Vagina (tissue), 2 donors: ENCODE results near the gene HELB.

Experiments used
- CTCF ChIP-seq, 3 experiments: fragments of 450-650 bp in 2 of 3; fragments of 200-600 bp in 1 of 3; sonication (generic) in 1 of 3; IDR thresholded peaks; one replicate each; pipeline ENCODE4 v1.5.1; 2017 to 2019; ENCODE audit warnings: antibody characterized with exemption in 3 of 3, mild to moderate bottlenecking in 2 of 3, moderate library complexity in 2 of 3
- POLR2A ChIP-seq, 2 donors: fragments of 450-650 bp; IDR thresholded peaks; one replicate each; pipeline ENCODE4 v1.6.1; 2017; ENCODE audit warnings: antibody characterized with exemption in 2 of 2, mild to moderate bottlenecking in 2 of 2, moderate library complexity in 2 of 2
- POLR2AphosphoS5 ChIP-seq, 2 donors: sonication (generic); formaldehyde crosslinking; IDR thresholded peaks; one replicate each; pipeline ENCODE4 v1.9.0; 2017; ENCODE audit warnings: antibody characterized with exemption in 2 of 2, mild to moderate bottlenecking in 2 of 2, low read depth in 1 of 2; ENCODE audit not compliant: insufficient read depth in 1 of 2

- no peak for TF ChIP-seq CTCF (IDR thresholded peaks at IDR 0.05)
- TF ChIP-seq POLR2A (IDR thresholded peaks at IDR 0.05) = no peak
- no peak for TF ChIP-seq POLR2AphosphoS5 (IDR thresholded peaks at IDR 0.05; ENCODE audit: insufficient read depth in 1 of 2, low read depth in 1 of 2)
Measured at GRCh38 chr12:66352899-66353298, 50.6 kb downstream of the HELB start.
